Mesothelial cell of epicardium (in vitro differentiated cells): ENCODE results near the gene RPS6KC1. TPM values are rescaled to one million over a fixed set of nuclear protein-coding genes. Genes with fewer than 3 reads are reported as not detected.

Source experiments
- DNase-seq, 2 experiments: peaks; one replicate each; pipeline ENCODE4 v3.0.0; 2021; ENCODE audit warnings: low spot score in 2 of 2; ENCODE audit not compliant: unreplicated experiment in 2 of 2
- H3K27ac Mint-ChIP-seq: 2 replicates; pipeline ENCODE4 v1.8.0; 2021; ENCODE audit warnings: mixed read lengths
- H3K27me3 Mint-ChIP-seq: 2 replicates; pipeline ENCODE4 v1.8.0; 2021; ENCODE audit warnings: low read depth, mixed read lengths
- H3K36me3 Mint-ChIP-seq: 2 replicates; pipeline ENCODE4 v1.8.0; 2021; ENCODE audit warnings: mixed read lengths
- H3K4me1 Mint-ChIP-seq: 2 replicates; pipeline ENCODE4 v1.8.0; 2021; ENCODE audit warnings: mixed read lengths
- H3K4me3 Mint-ChIP-seq: 2 replicates; pipeline ENCODE4 v1.8.0; 2021; ENCODE audit warnings: mild to moderate bottlenecking, moderate library complexity, mixed read lengths
- H3K9me3 Mint-ChIP-seq: 2 replicates; pipeline ENCODE4 v1.8.0; 2021; ENCODE audit warnings: mixed read lengths
- total RNA-seq: library from RNA; stranded (reverse); gene quantifications from 3 replicates; pipeline ENCODE4 v1.2.1, GENCODE V29; 2021
- TF ChIP-seq, protein P1 (sequence below): fragments of 200-600 bp; sonication (generic); IDR thresholded peaks from one replicate; pipeline ENCODE4 v1.5.0; 2021; ENCODE audit warnings: antibody characterized with exemption; ENCODE audit not compliant: unreplicated experiment

Gene RPS6KC1
- total RNA-seq, 1 donor from 2014 or later = 28.5 TPM

DNA sequence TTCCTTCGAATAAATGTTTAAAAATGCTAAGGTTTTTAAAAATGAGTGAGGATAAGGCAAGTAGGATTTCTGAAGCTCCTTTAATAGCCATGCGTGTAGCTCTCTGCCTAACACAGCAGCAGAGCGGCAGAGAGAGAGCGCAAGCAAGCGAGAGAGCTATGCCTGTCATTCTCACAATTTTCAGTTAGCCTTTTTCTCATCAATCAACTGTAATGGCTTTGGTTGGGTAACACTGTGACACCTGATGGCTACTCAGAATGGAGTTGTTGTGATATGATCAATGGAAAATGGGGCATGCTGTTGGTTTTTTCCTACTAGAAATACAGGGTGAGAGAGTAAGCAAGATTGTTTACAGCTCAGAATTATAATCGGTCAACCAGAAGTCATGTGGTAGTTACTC lies 198.4 kb downstream of the RPS6KC1 start:
- H3K9me3 Mint-ChIP-seq = no peaks in the 10 kb centered on the region
- H3K27ac Mint-ChIP-seq = no peak overlapping the region
- H3K27me3 Mint-ChIP-seq = no peaks in the 10 kb centered on the region
- no peak overlapping the region for H3K4me3 Mint-ChIP-seq
- TF ChIP-seq, protein P1, sequence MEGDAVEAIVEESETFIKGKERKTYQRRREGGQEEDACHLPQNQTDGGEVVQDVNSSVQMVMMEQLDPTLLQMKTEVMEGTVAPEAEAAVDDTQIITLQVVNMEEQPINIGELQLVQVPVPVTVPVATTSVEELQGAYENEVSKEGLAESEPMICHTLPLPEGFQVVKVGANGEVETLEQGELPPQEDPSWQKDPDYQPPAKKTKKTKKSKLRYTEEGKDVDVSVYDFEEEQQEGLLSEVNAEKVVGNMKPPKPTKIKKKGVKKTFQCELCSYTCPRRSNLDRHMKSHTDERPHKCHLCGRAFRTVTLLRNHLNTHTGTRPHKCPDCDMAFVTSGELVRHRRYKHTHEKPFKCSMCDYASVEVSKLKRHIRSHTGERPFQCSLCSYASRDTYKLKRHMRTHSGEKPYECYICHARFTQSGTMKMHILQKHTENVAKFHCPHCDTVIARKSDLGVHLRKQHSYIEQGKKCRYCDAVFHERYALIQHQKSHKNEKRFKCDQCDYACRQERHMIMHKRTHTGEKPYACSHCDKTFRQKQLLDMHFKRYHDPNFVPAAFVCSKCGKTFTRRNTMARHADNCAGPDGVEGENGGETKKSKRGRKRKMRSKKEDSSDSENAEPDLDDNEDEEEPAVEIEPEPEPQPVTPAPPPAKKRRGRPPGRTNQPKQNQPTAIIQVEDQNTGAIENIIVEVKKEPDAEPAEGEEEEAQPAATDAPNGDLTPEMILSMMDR = no peak
- DNase-seq = no peak
- peaks cover 10% of the 10 kb centered on the region for H3K4me1 Mint-ChIP-seq
- peaks cover 5% of the 10 kb centered on the region for H3K36me3 Mint-ChIP-seq

DNA sequence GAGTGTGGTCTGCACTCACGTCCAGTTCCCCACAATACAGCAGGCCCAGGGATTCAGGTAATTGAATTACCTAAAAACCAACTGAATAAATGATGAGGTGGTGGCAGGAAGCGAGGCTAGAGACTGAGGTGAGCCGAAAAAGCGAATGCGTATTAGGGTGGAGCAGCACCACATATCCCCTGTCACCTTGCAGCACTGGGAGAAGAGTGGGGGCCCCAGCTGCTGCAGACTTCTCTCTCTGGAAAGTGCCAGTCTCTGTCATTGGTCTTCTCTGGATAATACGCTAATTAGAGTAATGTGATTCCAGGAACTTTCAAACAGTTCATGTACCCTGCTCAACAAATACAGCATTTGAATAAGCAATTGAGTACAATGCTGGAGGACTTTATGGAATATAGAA lies 199.0 kb downstream of the RPS6KC1 start:
- no peaks in the 10 kb centered on the region for H3K9me3 Mint-ChIP-seq
- no peak overlapping the region for H3K4me3 Mint-ChIP-seq
- DNase-seq = no peak
- no peak overlapping the region for H3K27ac Mint-ChIP-seq
- H3K4me1 Mint-ChIP-seq = peaks cover 10% of the 10 kb centered on the region
- peaks cover 5% of the 10 kb centered on the region for H3K36me3 Mint-ChIP-seq
- no peaks in the 10 kb centered on the region for H3K27me3 Mint-ChIP-seq
- TF ChIP-seq, protein P1 = no peak

DNA sequence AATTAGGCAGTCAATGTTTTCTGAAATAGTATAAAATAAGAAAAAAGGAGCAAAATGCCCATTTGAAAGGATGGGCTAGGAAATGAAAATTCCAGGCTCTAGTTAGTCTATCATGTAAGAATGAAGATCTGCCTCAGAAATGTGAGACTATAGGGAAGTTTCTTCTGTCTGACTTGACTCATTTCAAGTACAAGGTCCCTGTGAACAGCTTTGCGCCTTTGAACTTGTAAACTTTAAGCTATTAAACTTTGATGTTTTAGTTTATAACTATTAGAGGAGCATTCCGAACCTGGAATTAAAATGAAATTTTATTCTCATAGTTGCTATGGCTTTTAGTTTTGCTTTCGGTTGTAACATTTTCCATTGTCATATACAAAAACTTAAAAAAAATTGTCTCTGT lies 199.4 kb downstream of the RPS6KC1 start:
- Mint-ChIP-seq H3K36me3 (peaks cover 5% of the 10 kb centered on the region), H3K27me3 (no peaks in the 10 kb centered on the region), H3K9me3 (no peaks in the 10 kb centered on the region), H3K4me1 (peaks cover 7% of the 10 kb centered on the region), H3K4me3 (no peak overlapping the region), H3K27ac (no peak overlapping the region)
- TF ChIP-seq, protein P1 = no peak
- DNase-seq = no peak

DNA sequence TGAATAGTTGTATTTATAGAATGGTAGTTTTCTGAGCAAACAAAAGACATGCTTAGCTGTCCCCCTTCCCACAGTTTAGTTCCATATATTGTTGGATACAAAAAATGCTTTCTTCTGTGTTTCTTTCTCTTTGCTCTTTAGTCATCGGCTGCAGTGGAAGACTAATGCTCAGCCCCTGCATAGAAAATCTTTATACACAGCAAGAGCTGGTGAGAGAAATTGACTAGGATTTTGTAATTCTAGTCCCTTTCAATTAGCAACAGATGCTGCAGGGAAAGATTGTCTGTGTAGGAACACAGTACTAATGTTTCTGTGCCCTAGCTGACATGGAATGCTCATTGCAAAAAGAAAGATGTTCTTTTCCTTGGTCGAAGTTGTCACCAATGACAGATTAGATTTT lies 200.9 kb downstream of the RPS6KC1 start:
- no peak for DNase-seq
- H3K36me3 Mint-ChIP-seq = peaks cover 5% of the 10 kb centered on the region
- H3K4me3 Mint-ChIP-seq = no peak overlapping the region
- H3K4me1 Mint-ChIP-seq = peaks cover 7% of the 10 kb centered on the region
- TF ChIP-seq, protein P1 = no peak
- H3K27me3 Mint-ChIP-seq = no peaks in the 10 kb centered on the region
- H3K9me3 Mint-ChIP-seq = no peaks in the 10 kb centered on the region
- no peak overlapping the region for H3K27ac Mint-ChIP-seq

DNA sequence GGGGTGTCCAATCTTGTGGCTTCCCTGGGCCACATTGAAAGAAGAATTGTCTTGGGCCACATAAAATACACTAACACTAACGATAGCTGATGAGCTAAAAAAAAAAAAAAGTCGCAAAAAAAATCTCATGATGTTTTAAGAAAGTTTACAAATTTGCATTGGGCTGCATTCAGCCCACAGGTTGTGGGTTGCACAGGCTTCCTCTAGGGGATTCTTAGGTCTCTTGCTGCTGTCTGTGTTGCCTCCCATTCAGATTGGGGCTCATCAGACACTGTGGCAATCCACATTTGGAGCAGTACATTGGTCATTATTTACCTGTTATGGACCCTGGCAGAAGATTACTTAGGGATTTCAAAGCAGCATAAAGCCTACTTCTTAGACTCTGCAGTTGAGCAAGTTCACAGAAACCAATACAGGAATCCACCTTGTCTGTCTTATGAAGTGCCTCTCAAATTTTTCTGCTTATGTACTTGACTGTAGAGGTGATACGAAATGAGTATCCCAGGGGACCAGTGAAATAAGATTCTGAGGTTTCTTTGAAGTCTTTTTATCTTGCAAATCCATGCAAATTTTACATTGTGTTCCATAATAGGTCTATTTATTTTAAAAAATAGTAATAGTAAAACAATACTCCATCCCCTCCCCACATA lies 205.5 kb downstream of the RPS6KC1 start:
- TF ChIP-seq, protein P1 = no peak
- no peaks in the 10 kb centered on the region for H3K9me3 Mint-ChIP-seq
- H3K4me1 Mint-ChIP-seq = peaks cover 3% of the 10 kb centered on the region

More for the DNA sequence above, 205.5 kb downstream of the RPS6KC1 start:
- Mint-ChIP-seq H3K36me3 (no peaks in the 10 kb centered on the region), H3K27ac (no peak overlapping the region), H3K27me3 (no peaks in the 10 kb centered on the region), H3K4me3 (no peak overlapping the region)
- DNase-seq = no peak
